GM12878 (cell line): ENCODE results near the gene FPGS. TPM values are rescaled to one million over a fixed set of nuclear protein-coding genes. Genes with fewer than 3 reads are reported as not detected.

ENCODE experiments used
- ATAC-seq: fragments of 200-7000 bp; cut with Tn5 transposase; 3 replicates; pipeline ENCODE4 v1.9.1; 2020; ENCODE audit warnings: mild to moderate bottlenecking, moderate library complexity
- BruUV-seq: library from RNA; stranded (reverse); fragments of 400-500 nt; replicated peaks from 2 replicates; lab custom pipeline; 2021; lab: Mats Ljungman, UMichigan
- CTCF ChIA-PET: fragments of 300-600 bp; sonication (Branson Sonifier 250); formaldehyde crosslinking; extraction: SDS; loops from one replicate; lab custom pipeline; 2021; ENCODE audit warnings: inconsistent platforms; lab: Yijun Ruan, JAX
- POLR2A ChIA-PET: fragments of 350-600 bp; formaldehyde crosslinking; extraction: SDS; loops from one replicate; lab custom pipeline; 2021; ENCODE audit warnings: inconsistent platforms; lab: Charles Lee
- RAD21 ChIA-PET: fragments of 300-600 bp; sonication (Branson Sonifier 250); formaldehyde crosslinking; loops from one replicate; lab custom pipeline; 2023; ENCODE audit warnings: antibody characterized with exemption; ENCODE audit not compliant: unreplicated experiment; lab: Charles Lee
- SMC1A ChIA-PET: fragments of 300-600 bp; sonication (Branson Sonifier 250); formaldehyde crosslinking; loops from one replicate; lab custom pipeline; 2023; ENCODE audit not compliant: unreplicated experiment, uncharacterized antibody; lab: Charles Lee
- DNase-seq: peaks from one replicate; pipeline ENCODE4 v3.0.0-alpha.2; 2011; ENCODE audit warnings: low read depth, low spot score
- FAIRE-seq: peaks from 3 replicates; lab custom pipeline; 2011; peaks lifted over from hg19 to GRCh38; lab: Jason Lieb, UNC
- H2AFZ ChIP-seq: 2 replicates; pipeline ENCODE4 v1.6.0; 2011; ENCODE audit warnings: low read depth, low read length, control low read depth; ENCODE audit not compliant: control insufficient read depth
- H3K27ac ChIP-seq: 2 replicates; pipeline ENCODE4 v1.5.1; 2011; ENCODE audit warnings: control low read depth; ENCODE audit not compliant: control insufficient read depth, insufficient read depth
- H3K27me3 ChIP-seq, 2 experiments: replicated peaks in 1 of 2; 2 replicates each; pipeline versions ENCODE4 v1.6.0 to v1.6.1; 2011; ENCODE audit warnings: low read length in 1 of 2; ENCODE audit not compliant: control insufficient read depth in 2 of 2, insufficient read depth in 2 of 2
- H3K36me3 ChIP-seq, 2 experiments: 2 replicates each; pipeline ENCODE4 v1.5.1; 2011; ENCODE audit warnings: low read length in 1 of 2; ENCODE audit not compliant: control insufficient read depth in 2 of 2, insufficient read depth in 2 of 2
- H3K4me1 ChIP-seq: 2 replicates; pipeline ENCODE4 v1.6.1; 2011; ENCODE audit warnings: mild to moderate bottlenecking, low read length, moderate library complexity, mixed read lengths; ENCODE audit not compliant: control insufficient read depth, insufficient read depth
- H3K4me2 ChIP-seq: 2 replicates; pipeline ENCODE4 v1.6.0; 2011; ENCODE audit warnings: control low read depth; ENCODE audit not compliant: control insufficient read depth, insufficient read depth
- H3K4me3 ChIP-seq: fragments of 200-600 bp; sonication (generic); 2 replicates; pipeline ENCODE4 v1.5.1; 2016
- H3K79me2 ChIP-seq: 2 replicates; pipeline ENCODE4 v1.6.0; 2011; ENCODE audit warnings: low read length; ENCODE audit not compliant: control insufficient read depth, insufficient read depth
- H3K9ac ChIP-seq: 2 replicates; pipeline ENCODE4 v1.8.0; 2011; ENCODE audit warnings: low read length, control low read depth, mixed read lengths; ENCODE audit not compliant: control insufficient read depth, insufficient read depth
- H3K9me3 ChIP-seq: replicated peaks from 3 replicates; pipeline ENCODE4 v1.5.1; 2011; ENCODE audit warnings: mild to moderate bottlenecking, low read length; ENCODE audit not compliant: control insufficient read depth, insufficient read depth
- H4K20me1 ChIP-seq: 2 replicates; pipeline ENCODE4 v1.6.0; 2011; ENCODE audit not compliant: control insufficient read depth, insufficient read depth
- BHLHE40 ChIP-seq, 2 experiments: fragments of 450-650 bp in 1 of 2; IDR thresholded peaks; 2 replicates each; pipeline ENCODE4 v1.6.1; 2011 to 2017; ENCODE audit warnings: low read depth in 2 of 2, borderline replicate concordance in 1 of 2, improper control_type of control experiment in 1 of 2, low read length in 1 of 2, mild to moderate bottlenecking in 1 of 2
- ESRRA ChIP-seq: IDR thresholded peaks from 2 replicates; pipeline ENCODE4 v1.6.1; 2012; ENCODE audit warnings: mild to moderate bottlenecking, low read length, improper control_type of control experiment
- JUNB ChIP-seq: IDR thresholded peaks from 2 replicates; pipeline ENCODE4 v1.6.1; 2016; ENCODE audit warnings: antibody characterized with exemption, mild to moderate bottlenecking
- KDM1A ChIP-seq: fragments of 200-600 bp; sonication (generic); IDR thresholded peaks from 2 replicates; pipeline ENCODE4 v1.6.1; 2016; ENCODE audit warnings: borderline replicate concordance
- KLF5 ChIP-seq: fragments of 450-650 bp; IDR thresholded peaks from 2 replicates; pipeline ENCODE4 v1.6.1; 2014; ENCODE audit warnings: mild to moderate bottlenecking; ENCODE audit not compliant: partially characterized antibody
- MEF2A ChIP-seq: IDR thresholded peaks from 2 replicates; pipeline ENCODE4 v1.6.1; 2011; ENCODE audit warnings: low read depth, mild to moderate bottlenecking, low read length, moderate library complexity; ENCODE audit not compliant: insufficient read depth
- MTA3 ChIP-seq: IDR thresholded peaks from 2 replicates; pipeline ENCODE4 v1.6.1; 2012; ENCODE audit warnings: low read length, inconsistent platforms, borderline replicate concordance
- NFXL1 ChIP-seq: fragments of 450-650 bp; IDR thresholded peaks from 2 replicates; pipeline ENCODE4 v1.6.1; 2017; ENCODE audit warnings: antibody characterized with exemption, mild to moderate bottlenecking, borderline replicate concordance
- NR2F1 ChIP-seq: fragments of 450-650 bp; conservative IDR thresholded peaks from 2 replicates; pipeline ENCODE4 v1.6.1; 2017; ENCODE audit warnings: mild to moderate bottlenecking
- RAD51 ChIP-seq: fragments of 450-650 bp; IDR thresholded peaks from 2 replicates; pipeline ENCODE4 v1.6.1; 2016; ENCODE audit warnings: moderate library complexity, mild to moderate bottlenecking, inconsistent platforms
- RBBP5 ChIP-seq: fragments of 200-600 bp; sonication (generic); conservative IDR thresholded peaks from 2 replicates; pipeline ENCODE4 v1.6.1; 2016
- RELA ChIP-seq: fragments of 450-650 bp; IDR thresholded peaks from 2 replicates; pipeline ENCODE4 v1.8.0; 2014; ENCODE audit warnings: borderline replicate concordance; ENCODE audit not compliant: partially characterized antibody
- SMC3 ChIP-seq: IDR thresholded peaks from 2 replicates; pipeline ENCODE4 v1.6.1; 2011; ENCODE audit warnings: low read length, improper control_type of control experiment, borderline replicate concordance
- ZBTB4 ChIP-seq: fragments of 450-650 bp; formaldehyde crosslinking; IDR thresholded peaks from 2 replicates; pipeline ENCODE4 v1.4.0; 2022; ENCODE audit warnings: mild to moderate bottlenecking, moderate library complexity
- ZSCAN29 ChIP-seq: fragments of 450-650 bp; IDR thresholded peaks from 2 replicates; pipeline ENCODE4 v1.6.1; 2017; ENCODE audit warnings: mild to moderate bottlenecking, moderate library complexity
- ZZZ3 ChIP-seq: IDR thresholded peaks from 2 replicates; pipeline ENCODE4 v1.6.1; 2011; ENCODE audit warnings: low read depth; ENCODE audit not compliant: control insufficient read depth, insufficient read length
- WGBS: methylation state at CpG from one replicate; pipeline ENCODE4 v1.1.6; 2016; ENCODE audit warnings: low lambda C conversion rate; ENCODE audit not compliant: insufficient replicate concordance, insufficient coverage; ENCODE audit errors: missing lambda C conversion rate; 5-methylcytosine and 5-hydroxymethylcytosine counted together
- in situ Hi-C: fragments of 300-500 bp; cut with MboI; formaldehyde crosslinking; loops from 9 replicates; pipeline ENCODE4 v1.14.3; 2018; ENCODE audit warnings: mixed read lengths
- intact Hi-C: fragments of 100-400 bp; cut with micrococcal nuclease; formaldehyde crosslinking; loops from one replicate; pipeline ENCODE4 v1.14.2; 2022; ENCODE audit not compliant: unreplicated experiment
- polyA plus RNA-seq, 11 experiments: library from polyadenylated mRNA; depleted of rRNA in 4 of 11; unstranded in 6 of 11; stranded (reverse) in 5 of 11; fragments of >200 nt; fragmentation: Nextera tagmentation in 4 of 11; fragmentation: Illumina TruSeq in 1 of 11; extraction: Ambion mirVana in 4 of 11; extraction: Trizol in 1 of 11; gene quantifications; 1 replicate in 1 of 11; 2 replicates in 10 of 11; pipeline versions ENCODE4 v1.2.1 to v1.2.3, GENCODE V29; 2011 to 2016; ENCODE audit warnings: inconsistent platforms in 2 of 11, missing spikeins in 2 of 11, low read depth in 1 of 11
- total RNA-seq, 4 experiments: library from RNA; depleted of rRNA in 3 of 4; stranded (reverse); fragments of >200 nt in 3 of 4; fragmentation: Illumina TruSeq in 1 of 4; extraction: Trizol in 1 of 4; gene quantifications; 2 replicates each; pipeline versions ENCODE4 v1.2.1 to v1.2.3, GENCODE V29; 2013 to 2021
- TF ChIP-seq, protein P1 (sequence below): fragments of 450-650 bp; IDR thresholded peaks from 2 replicates; pipeline ENCODE4 v1.6.1; 2017; ENCODE audit warnings: mild to moderate bottlenecking, low read depth, inconsistent platforms; ENCODE audit not compliant: poor library complexity, severe bottlenecking
- TF ChIP-seq, protein P2 (sequence below): fragments of 450-650 bp; IDR thresholded peaks from 2 replicates; pipeline ENCODE4 v1.6.1; 2016; ENCODE audit warnings: mild to moderate bottlenecking

The FPGS gene
- total and polyA plus RNA-seq, 10 of the 15 experiments (the other 5 are each of a cell fraction or from before 2014, with no cell fraction given), result 1.2 to 127 (median 80.4) TPM

- TF ChIP-seq ZBTB4 (no peak), RELA (no peak), MEF2A (no peak), RAD51 (no peak), ZSCAN29 (no peak), KLF5 (no peak)
Measured at GRCh38 chr9:127758843-127759242, 43.8 kb upstream of the FPGS start (continued).

- Histone ChIP-seq H3K4me1 (no peaks in the 10 kb centered on the region), H3K9me3 (no peaks in the 10 kb centered on the region), H2AFZ (no peak overlapping the region), H3K27ac (no peak overlapping the region), H3K4me2 (no peak overlapping the region), H4K20me1 (0 out of 2 replicates have a peak, but pooled peaks cover 2% of the 10 kb centered on the region), H3K9ac (no peak overlapping the region), H3K79me2 (no peaks in the 10 kb centered on the region; the same call in 1 of the 2 replicates), H3K4me3 (no peak overlapping the region), H3K27me3 (no peaks in the 10 kb centered on the region), H3K36me3 (peaks cover under 1 to 8% of the 10 kb centered on the region in 2 experiments)
- RAD21 ChIA-PET, result no interaction called here
- POLR2A ChIA-PET, result interaction anchor here (1.5 kb wide), 1 partner anchor 10 kb away, joined by 3 read pairs; no protein-coding TSS in a partner anchor
- no peak for DNase-seq
- no peak for ATAC-seq
- FAIRE-seq, result no peak
- SMC1A ChIA-PET, result interaction anchor here (1.6 kb wide), 1 partner anchor 108 kb away, joined by 4 read pairs; no protein-coding TSS in a partner anchor
- intact Hi-C loops (no loop called here), in situ Hi-C loops (no loop called here)
- WGBS, result 100% methylated on average over 5 of the region's 5 CpGs
- no TSS peak for BruUV-seq
- CTCF ChIA-PET, result interaction anchor here (1.3 to 1.4 kb wide), 2 partner anchors 10 to 109 kb away, joined by 3 to 4 read pairs; no protein-coding TSS in a partner anchor
- TF ChIP-seq JUNB (no peak), MTA3 (no peak), BHLHE40 (IDR thresholded peaks at IDR 0.05; ENCODE audit: borderline replicate concordance in 1 of 2, low read depth in 2 of 2, low read length in 1 of 2) (no peak), SMC3 (no peak), NR2F1 (no peak), ZZZ3 (no peak), ESRRA (no peak), NFXL1 (no peak), RBBP5 (no peak), KDM1A (no peak)
- TF ChIP-seq, protein P1, sequence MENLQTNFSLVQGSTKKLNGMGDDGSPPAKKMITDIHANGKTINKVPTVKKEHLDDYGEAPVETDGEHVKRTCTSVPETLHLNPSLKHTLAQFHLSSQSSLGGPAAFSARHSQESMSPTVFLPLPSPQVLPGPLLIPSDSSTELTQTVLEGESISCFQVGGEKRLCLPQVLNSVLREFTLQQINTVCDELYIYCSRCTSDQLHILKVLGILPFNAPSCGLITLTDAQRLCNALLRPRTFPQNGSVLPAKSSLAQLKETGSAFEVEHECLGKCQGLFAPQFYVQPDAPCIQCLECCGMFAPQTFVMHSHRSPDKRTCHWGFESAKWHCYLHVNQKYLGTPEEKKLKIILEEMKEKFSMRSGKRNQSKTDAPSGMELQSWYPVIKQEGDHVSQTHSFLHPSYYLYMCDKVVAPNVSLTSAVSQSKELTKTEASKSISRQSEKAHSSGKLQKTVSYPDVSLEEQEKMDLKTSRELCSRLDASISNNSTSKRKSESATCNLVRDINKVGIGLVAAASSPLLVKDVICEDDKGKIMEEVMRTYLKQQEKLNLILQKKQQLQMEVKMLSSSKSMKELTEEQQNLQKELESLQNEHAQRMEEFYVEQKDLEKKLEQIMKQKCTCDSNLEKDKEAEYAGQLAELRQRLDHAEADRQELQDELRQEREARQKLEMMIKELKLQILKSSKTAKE, result no peak
- TF ChIP-seq, protein P2, sequence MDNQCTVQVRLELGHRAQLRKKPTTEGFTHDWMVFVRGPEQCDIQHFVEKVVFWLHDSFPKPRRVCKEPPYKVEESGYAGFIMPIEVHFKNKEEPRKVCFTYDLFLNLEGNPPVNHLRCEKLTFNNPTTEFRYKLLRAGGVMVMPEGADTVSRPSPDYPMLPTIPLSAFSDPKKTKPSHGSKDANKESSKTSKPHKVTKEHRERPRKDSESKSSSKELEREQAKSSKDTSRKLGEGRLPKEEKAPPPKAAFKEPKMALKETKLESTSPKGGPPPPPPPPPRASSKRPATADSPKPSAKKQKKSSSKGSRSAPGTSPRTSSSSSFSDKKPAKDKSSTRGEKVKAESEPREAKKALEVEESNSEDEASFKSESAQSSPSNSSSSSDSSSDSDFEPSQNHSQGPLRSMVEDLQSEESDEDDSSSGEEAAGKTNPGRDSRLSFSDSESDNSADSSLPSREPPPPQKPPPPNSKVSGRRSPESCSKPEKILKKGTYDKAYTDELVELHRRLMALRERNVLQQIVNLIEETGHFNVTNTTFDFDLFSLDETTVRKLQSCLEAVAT, result no peak
Measured at GRCh38 chr9:127761061-127761460, 41.6 kb upstream of the FPGS start.
